GM12873 (cell line): ENCODE data around the gene CDH13.

Experiments used
- TF ChIP-seq, protein P1 (sequence below): IDR thresholded peaks from 2 replicates; pipeline ENCODE4 v1.5.1; 2012; ENCODE audit warnings: low read depth, mild to moderate bottlenecking, moderate library complexity, low read length, control low read depth; ENCODE audit not compliant: insufficient read depth; ENCODE audit errors: missing control alignments

Gene CDH13

DNA sequence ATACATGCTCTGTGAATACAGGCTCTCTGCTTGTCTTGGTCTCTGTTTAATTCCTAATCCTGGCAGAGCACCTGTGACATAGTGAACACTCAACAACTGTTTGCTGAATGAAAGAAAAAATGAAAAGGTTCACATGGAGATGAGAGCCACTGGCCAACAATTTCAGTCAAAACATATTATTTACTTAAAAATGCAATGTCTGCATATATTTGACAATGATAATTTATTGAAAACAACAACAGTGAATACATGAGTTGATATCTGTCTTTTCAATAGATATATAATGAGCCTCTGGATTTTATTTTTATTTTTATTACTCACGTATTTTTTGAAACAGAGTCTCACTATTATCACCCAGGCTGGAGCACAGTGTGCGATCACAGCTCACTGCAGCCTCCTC, 136.6 kb downstream of the CDH13 start:
- TF ChIP-seq, protein P1, sequence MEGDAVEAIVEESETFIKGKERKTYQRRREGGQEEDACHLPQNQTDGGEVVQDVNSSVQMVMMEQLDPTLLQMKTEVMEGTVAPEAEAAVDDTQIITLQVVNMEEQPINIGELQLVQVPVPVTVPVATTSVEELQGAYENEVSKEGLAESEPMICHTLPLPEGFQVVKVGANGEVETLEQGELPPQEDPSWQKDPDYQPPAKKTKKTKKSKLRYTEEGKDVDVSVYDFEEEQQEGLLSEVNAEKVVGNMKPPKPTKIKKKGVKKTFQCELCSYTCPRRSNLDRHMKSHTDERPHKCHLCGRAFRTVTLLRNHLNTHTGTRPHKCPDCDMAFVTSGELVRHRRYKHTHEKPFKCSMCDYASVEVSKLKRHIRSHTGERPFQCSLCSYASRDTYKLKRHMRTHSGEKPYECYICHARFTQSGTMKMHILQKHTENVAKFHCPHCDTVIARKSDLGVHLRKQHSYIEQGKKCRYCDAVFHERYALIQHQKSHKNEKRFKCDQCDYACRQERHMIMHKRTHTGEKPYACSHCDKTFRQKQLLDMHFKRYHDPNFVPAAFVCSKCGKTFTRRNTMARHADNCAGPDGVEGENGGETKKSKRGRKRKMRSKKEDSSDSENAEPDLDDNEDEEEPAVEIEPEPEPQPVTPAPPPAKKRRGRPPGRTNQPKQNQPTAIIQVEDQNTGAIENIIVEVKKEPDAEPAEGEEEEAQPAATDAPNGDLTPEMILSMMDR: no peak

DNA sequence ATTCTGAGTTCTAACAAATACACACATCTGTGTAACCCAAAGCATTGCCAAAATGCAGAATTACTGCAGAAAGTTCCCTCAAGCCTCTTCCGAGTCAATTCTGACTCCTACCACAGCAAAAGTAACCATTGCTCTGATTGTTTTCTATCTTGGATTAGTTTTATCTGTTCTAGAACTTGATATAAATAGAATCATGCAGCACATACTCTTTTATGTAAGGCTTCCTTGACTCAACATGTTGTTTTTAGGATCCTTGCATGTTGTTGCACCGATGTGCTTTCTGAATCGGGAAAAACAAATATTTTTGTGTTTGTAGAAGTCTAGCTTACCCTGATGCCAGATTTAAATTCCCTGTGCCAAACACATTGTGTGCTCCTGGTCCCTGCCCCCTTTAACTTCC, 140.4 kb downstream of the CDH13 start:
- TF ChIP-seq, protein P1: no peak

DNA sequence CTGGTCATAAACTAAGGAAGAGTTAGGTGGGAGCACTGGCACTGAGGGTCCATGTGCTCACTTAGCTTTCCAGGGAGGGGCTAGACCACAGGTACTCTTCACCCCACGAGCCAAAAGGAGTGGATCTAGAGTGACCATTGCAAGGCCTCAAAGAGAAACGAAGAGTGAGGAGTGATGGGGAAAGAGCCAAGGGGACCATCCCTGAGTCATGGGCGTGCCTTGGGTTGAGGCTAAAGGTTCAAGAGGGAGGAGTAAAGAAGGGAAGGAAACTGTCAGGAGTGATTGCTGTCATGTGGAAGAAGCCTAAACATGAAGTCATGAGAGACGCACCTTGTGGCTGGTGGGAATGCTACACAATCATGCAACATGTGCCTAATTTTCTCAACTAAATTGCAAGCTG, 141.0 kb downstream of the CDH13 start:
- TF ChIP-seq, protein P1: no peak

DNA sequence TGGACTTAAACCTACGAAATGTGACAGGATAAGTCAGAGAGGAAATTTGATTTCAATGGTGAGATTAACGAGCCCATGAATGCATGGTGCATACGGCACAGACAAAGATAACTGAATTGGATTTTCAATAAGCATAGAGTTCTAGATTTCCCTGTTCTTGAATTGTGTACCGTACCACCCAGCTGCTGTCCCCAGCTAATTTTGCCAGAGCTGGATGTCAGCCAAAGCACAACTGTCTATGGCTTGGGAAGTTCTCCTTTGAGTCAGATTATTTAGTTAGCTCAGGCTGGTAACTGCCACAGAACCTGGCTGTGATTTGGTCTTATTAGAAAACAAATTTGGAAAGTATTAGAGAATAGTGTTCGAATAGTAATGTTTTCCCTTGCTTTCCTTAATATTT, 143.1 kb downstream of the CDH13 start:
- TF ChIP-seq, protein P1: no peak

DNA sequence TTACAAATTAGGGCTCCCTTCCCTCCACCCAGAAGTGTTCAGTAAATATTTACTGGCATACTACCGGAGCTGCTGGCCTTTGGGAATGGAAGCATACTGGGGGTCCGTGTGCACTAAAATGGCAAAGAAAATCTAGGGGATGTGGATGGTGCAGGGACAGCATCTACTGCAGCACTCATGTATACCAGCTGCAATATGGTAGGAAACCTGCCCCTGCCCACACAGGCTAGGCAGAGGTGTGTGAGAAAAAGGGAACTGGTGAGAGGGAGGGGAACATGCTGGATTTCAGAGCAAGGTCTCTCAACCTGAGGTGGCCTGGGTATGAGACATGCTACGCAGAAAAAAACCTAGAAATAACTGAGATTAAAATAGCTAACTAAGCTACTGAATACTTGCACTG, 145.4 kb downstream of the CDH13 start:
- TF ChIP-seq, protein P1: no peak

DNA sequence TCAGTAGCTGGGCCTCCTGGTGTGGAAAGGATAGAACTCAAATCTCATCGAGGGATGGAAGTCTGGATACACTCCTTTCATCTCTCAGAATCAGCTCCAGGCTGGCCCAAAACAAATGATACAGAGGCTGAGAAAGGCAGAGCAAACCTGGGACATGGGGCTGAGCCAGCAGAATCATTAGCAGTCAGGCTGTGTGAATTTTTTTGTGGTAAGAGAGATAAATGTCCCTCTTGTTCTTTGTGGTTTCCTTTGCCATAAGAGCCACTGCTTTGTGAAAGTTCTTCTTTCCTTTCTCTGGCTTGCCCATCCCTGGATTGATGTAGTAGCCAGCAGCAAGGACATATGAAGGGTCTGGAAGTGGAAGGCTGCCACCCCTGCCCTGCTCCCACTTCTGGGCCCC, 146.2 kb downstream of the CDH13 start:
- TF ChIP-seq, protein P1: no peak

DNA sequence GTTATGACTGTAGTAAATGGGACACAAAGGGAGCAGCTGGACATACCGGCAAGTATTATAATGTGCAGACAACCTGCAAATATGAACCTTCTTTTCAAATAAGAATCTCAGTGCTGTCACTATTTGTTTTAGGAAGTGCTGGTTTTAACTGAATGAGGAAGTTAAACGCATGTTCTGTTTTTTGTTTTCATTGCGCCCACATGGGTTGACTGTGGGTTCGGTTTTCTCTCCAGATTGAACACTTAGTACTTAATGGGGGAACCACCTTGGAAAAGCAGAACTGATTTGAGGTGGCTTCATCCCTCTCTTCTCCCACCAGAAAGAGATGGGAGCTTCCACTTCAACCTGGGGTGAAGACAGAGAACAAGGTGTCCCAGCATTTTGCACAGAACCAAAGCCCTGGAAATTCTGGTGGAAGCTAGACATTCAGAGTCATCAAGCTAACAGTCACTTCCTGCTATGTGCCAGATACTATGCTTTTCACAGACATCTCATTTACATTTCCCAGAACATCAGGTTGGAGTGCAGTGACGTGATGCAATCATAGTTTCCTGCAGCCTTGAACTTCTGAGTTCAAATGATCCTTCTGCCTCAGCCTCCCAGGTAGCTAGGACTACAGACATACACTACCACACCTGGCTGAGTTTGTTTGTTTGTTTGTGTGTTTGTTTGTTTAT, 149.8 kb downstream of the CDH13 start:
- TF ChIP-seq, protein P1: no peak
